GM21381 (cell line): ENCODE data around the gene MCC.

Experiments
- ATAC-seq: cut with Tn5 transposase; IDR thresholded peaks from one replicate; pipeline ENCODE4 v1.9.1; 2021; ENCODE audit warnings: mild to moderate bottlenecking, moderate library complexity; ENCODE audit not compliant: unreplicated experiment

MCC gene

GRCh38 chr5:113017881-113018635, 470.2 kb downstream of the MCC start:
- no peak for ATAC-seq

- no peak for ATAC-seq
Measured at GRCh38 chr5:113005454-113005853, 482.8 kb downstream of the MCC start.

GRCh38 chr5:113003763-113004162, 484.5 kb downstream of the MCC start:
- ATAC-seq, result no peak

DNA sequence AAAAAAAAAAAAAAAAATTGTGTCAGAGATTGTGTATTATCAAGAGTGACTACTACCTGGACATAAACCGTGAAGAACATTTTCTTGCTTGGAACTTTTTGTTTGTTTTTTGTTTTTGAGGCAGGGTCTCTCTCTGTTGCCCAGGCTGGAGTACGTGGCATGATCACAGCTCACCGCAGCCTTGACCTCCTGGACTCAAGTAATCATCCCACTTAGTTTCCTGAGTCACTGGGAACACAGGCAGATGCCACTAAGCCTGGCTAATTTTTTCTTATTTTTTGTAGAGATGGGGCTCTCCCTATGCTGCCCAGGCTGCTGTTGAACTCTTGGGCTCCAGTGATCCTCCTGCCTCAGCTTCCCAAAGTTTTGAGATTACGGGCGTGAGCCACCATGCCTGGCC, 485.8 kb downstream of the MCC start:
- ATAC-seq, result no peak

GRCh38 chr5:113000466-113000865, 487.8 kb downstream of the MCC start:
- ATAC-seq, result no peak

DNA sequence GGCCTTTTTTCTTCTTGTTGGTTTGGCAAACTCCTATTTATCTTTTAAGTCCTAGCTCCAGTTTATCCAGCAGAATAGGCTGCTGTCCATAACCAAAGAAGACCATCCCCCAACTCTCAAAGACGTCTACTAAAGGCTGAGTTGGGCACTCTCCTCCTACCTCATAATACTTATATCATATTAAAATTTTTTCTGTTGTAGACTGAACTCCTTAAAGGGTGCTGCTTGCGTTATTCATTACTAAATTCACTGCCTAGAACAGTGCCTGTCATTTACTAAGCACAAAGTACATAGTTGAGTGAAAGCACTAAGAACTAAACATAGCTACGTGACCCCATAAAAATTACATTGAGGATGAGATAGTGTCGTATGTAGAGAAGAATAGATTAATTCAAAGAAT, 490.0 kb downstream of the MCC start:
- no peak for ATAC-seq

DNA sequence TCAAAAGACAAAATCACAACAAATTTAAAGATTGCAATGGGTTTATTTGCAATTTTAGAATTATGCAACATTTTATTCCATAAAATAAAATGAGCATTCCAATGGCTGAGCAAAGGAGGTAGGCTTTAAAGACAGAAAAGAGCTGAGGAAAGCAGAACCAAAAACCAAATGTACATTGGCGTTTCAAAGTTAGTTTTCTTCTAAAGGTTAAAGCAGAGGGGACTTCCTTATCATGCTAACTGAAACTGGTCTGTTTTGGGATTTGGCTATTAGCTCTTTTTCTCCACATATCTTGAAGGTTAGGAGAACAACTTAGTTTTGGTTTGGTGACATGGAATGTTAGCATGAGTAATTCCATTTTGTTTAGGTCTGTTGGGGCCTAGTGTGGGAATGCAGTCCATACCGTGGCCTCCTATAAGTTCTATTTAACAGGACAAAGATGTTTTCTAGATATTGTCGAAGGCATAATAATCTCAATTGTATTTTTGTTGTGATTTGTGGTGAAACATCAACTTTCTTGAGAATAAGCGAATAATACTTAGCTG, 491.4 kb downstream of the MCC start:
- no peak for ATAC-seq

DNA sequence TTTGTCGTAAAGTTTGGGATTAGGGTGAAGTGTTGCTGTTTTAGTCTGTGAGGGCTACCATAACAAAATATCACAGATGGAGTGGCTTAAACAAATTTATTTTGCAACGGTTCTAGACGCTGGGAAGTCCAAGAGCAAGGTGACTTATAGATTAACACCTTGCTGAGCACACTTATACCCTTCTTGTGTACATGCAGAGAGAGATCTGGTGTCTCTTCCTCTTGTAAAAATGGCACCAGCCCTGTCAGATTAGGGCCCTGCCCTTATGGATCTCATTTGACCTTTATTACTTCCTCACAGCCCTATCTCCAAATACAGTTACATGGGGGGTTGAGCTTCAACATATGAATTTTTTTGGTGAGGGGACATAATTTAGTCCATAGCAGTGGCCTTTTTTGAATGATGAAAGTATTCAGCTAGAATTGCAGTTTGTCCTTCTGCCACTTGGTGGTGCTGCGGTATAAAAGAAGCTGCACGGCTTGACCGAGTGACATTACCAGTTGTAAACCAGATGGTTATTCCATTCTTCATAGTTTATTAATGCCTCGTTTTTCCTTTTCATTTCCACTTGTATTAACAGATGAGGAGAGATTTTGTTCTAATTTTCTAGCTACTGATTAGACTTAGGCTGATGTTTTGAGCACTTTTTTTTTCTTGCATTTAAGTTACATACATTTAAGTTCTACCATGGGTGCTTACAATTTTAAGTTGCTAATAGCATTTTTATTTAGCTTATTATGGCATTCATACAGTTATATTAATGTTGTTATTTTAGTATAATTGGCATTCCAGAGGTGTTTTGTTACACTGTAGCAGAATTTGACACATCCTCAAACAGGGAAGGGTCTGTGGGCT, 492.3 kb downstream of the MCC start:
- ATAC-seq, result peak; percentile 87

- no peak for ATAC-seq
Measured at GRCh38 chr5:112986224-112986623, 502.0 kb downstream of the MCC start.

DNA sequence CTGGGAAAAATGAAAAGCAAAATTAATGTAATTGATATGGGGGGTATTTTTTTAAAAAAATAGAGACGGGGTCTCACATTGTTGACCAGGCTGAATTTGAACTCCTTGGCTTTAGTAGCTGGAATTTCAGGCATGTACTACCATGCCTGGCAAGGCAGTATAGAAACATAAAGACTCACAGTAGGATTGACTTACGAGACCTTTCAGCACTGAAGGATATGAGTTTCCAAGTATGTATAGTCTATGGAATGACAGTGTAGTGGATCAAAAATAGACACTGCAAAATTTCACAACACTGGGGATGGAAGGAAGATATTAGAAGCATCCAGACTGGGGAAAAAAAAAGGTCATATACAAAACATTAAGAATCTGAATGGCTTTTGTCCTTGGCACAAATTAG, 504.9 kb downstream of the MCC start:
- ATAC-seq, result no peak

- no peak for ATAC-seq
Measured at GRCh38 chr5:112979723-112980122, 508.5 kb downstream of the MCC start.

- no peak for ATAC-seq
Measured at GRCh38 chr5:112978836-112979235, 509.4 kb downstream of the MCC start.

- ATAC-seq, result no peak
Measured at GRCh38 chr5:112977440-112977861, 510.8 kb downstream of the MCC start.

- ATAC-seq, result peak; percentile 99
Measured at GRCh38 chr5:112976432-112977309, 511.6 kb downstream of the MCC start, which contains the start of gene DCP2. Gene DCP2 (plus strand): TSS chr5:112976798. CDS start chr5:112976934, 136 bp downstream.

GRCh38 chr5:112975721-112976431, 512.4 kb downstream of the MCC start:
- peak; percentile 8 for ATAC-seq

- no peak for ATAC-seq
Measured at GRCh38 chr5:112974901-112975300, 513.4 kb downstream of the MCC start.

DNA sequence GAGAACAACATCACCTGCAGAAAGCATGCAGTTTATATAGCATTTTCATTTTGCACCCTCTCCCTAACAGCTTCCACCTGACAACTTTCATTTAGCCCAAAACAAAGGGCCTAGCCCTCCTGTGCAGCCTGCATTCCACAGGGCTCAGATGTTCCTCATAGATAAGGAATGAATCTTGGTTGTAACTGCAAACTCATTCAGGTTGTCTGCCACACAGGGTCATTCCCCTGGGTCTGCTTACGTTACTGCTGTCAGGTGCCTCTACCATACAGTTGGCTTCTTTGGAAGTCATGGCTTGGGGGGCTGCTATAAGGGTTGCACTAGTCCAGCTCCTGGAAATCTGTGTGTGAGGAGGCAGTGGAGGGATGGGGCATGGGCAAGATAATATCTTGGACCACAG, 514.3 kb downstream of the MCC start:
- no peak for ATAC-seq

- ATAC-seq, result no peak
Measured at GRCh38 chr5:112973036-112973435, 515.2 kb downstream of the MCC start.
